Measurements from ENCODE around the gene MUTYH. TPM values are rescaled to one million over a fixed set of nuclear protein-coding genes. Genes with fewer than 3 reads are reported as not detected.

The MUTYH gene
- total and polyA plus RNA-seq, 3 experiments from 2014 or later, result 24.4 to 75.4 (median 70.1) TPM

- Histone ChIP-seq H3K4me3 (ENCODE audit: low read length) (no peak overlapping the region), H3K9me3 (ENCODE audit: low read length) (no peaks in the 10 kb centered on the region), H3K36me3 (ENCODE audit: insufficient read depth, low read length) (no peaks in the 10 kb centered on the region), H3K4me1 (ENCODE audit: insufficient read depth, low read length) (no peaks in the 10 kb centered on the region), H3K27ac (ENCODE audit: low read depth, low read length) (no peak overlapping the region), H3K27me3 (ENCODE audit: insufficient read depth, low read length, poor library complexity, severe bottlenecking) (no peaks in the 10 kb centered on the region)
- ChIA-PET CTCF (interaction anchor here (0.6 to 8.7 kb wide), 6 partner anchors 17 to 209 kb away, joined by 3 to 104 read pairs (median 3); partner anchors contain the start of gene TESK2), POLR2A (no interaction called here)
- DNase-seq, result peak; percentile 19 to 63 (median 30)
- no peak overlapping the region for H3K4me3 Mint-ChIP-seq
- peak overlapping the region in 3 of 8 donors; percentile 33 to 48 (median 43) for H3K27ac Mint-ChIP-seq
- no peaks in the 10 kb centered on the region for H3K9me3 Mint-ChIP-seq
- H3K4me1 Mint-ChIP-seq, result peaks cover 4 to 5% (median 4%) of the 10 kb centered on the region in 3 donors
- no peaks in the 10 kb centered on the region for H3K27me3 Mint-ChIP-seq
- peaks cover 0 to 2% (median 0%) of the 10 kb centered on the region in 3 donors for H3K36me3 Mint-ChIP-seq
Observed at GRCh38 chr1:45359882-45360513, 19.8 kb upstream of the MUTYH start.

DNA sequence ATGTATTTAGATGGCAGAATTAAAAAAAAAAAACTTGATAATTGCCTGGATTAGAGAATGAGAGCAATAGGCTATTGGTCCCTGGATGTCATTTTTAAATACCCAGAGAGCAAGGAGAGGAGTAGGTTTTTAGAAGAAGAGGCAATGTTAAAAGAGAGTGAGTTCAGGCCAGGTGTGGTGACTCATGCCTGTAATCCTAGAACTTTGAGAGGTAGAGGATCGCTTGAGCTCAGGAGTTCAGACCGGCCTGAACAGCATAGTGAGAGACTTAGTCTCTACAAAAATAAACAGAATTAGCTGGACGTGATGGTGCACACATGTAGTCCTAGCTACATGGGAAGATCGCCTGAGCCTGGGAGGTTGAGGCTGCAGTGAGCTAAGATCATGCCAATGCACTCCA, 15.9 kb upstream of the MUTYH start:
- Mint-ChIP-seq H3K9me3 (no peaks in the 10 kb centered on the region), H3K4me1 (peaks cover 4 to 5% (median 4%) of the 10 kb centered on the region in 3 donors), H3K4me3 (no peak overlapping the region), H3K27ac (no peak overlapping the region), H3K36me3 (peaks cover 0 to 4% (median 3%) of the 10 kb centered on the region in 3 donors), H3K27me3 (no peaks in the 10 kb centered on the region)
- no peaks in the 10 kb centered on the region for H3K4me1 ChIP-seq (ENCODE audit: insufficient read depth, low read length)
- H3K27ac ChIP-seq (ENCODE audit: low read depth, low read length), result no peak overlapping the region
- no peaks in the 10 kb centered on the region for H3K36me3 ChIP-seq (ENCODE audit: insufficient read depth, low read length)
- no peaks in the 10 kb centered on the region for H3K9me3 ChIP-seq (ENCODE audit: low read length)
- no peaks in the 10 kb centered on the region for H3K27me3 ChIP-seq (ENCODE audit: insufficient read depth, low read length, poor library complexity, severe bottlenecking)
- no peak for DNase-seq
- no peak overlapping the region for H3K4me3 ChIP-seq (ENCODE audit: low read length)
- ChIA-PET CTCF (interaction anchor here (1.5 to 8.7 kb wide), 2 partner anchors 16 to 137 kb away, joined by 3 to 104 read pairs; partner anchors contain the start of genes MUTYH, TESK2 and TOE1), POLR2A (no interaction called here)

GRCh38 chr1:45355683-45356082, 15.4 kb upstream of the MUTYH start:
- H3K27me3 Mint-ChIP-seq, result no peaks in the 10 kb centered on the region
- H3K27ac Mint-ChIP-seq, result no peak overlapping the region
- POLR2A ChIA-PET, result no interaction called here
- no peak overlapping the region for H3K4me3 ChIP-seq (ENCODE audit: low read length)
- CTCF ChIA-PET, result interaction anchor here (1.2 to 8.7 kb wide), 3 partner anchors 15 to 137 kb away, joined by 3 to 104 read pairs (median 3); partner anchors contain the start of genes MUTYH, TESK2 and TOE1
- H3K27ac ChIP-seq (ENCODE audit: low read depth, low read length), result no peak overlapping the region
- DNase-seq, result no peak
- no peaks in the 10 kb centered on the region for H3K9me3 Mint-ChIP-seq
- H3K4me1 Mint-ChIP-seq, result peaks cover 4 to 5% (median 4%) of the 10 kb centered on the region in 3 donors
- H3K4me1 ChIP-seq (ENCODE audit: insufficient read depth, low read length), result no peaks in the 10 kb centered on the region
- H3K36me3 Mint-ChIP-seq, result peaks cover 0 to 4% (median 3%) of the 10 kb centered on the region in 3 donors
- H3K9me3 ChIP-seq (ENCODE audit: low read length), result no peaks in the 10 kb centered on the region
- H3K4me3 Mint-ChIP-seq, result no peak overlapping the region
- no peaks in the 10 kb centered on the region for H3K27me3 ChIP-seq (ENCODE audit: insufficient read depth, low read length, poor library complexity, severe bottlenecking)
- H3K36me3 ChIP-seq (ENCODE audit: insufficient read depth, low read length), result no peaks in the 10 kb centered on the region

DNA sequence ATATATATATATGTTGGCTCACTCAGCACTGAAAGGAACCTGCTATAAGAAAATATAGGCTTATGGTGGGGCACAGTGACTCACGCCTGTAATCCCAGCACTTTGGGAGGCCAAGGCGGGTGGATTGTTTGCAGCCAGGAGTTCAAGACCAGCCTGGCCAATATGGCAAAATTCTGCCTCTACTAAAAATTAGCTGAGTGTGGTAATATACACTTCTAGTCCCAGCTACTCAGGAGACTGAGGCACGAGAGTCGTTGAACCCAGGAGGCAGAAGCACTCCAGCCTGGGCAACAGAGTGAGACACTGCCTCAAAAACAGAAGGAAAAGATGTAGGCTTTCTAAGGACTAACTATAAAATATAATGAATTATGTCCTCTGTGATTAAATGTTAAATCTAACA, 14.6 kb upstream of the MUTYH start:
- Histone ChIP-seq H3K36me3 (ENCODE audit: insufficient read depth, low read length) (no peaks in the 10 kb centered on the region), H3K4me3 (ENCODE audit: low read length) (no peak overlapping the region), H3K27me3 (ENCODE audit: insufficient read depth, low read length, poor library complexity, severe bottlenecking) (no peaks in the 10 kb centered on the region), H3K4me1 (ENCODE audit: insufficient read depth, low read length) (no peaks in the 10 kb centered on the region), H3K9me3 (ENCODE audit: low read length) (no peaks in the 10 kb centered on the region), H3K27ac (ENCODE audit: low read depth, low read length) (no peak overlapping the region)
- H3K36me3 Mint-ChIP-seq, result peaks cover 0 to 4% (median 3%) of the 10 kb centered on the region in 3 donors
- peaks cover under 1 to 2% (median 1%) of the 10 kb centered on the region in 3 donors for H3K4me1 Mint-ChIP-seq
- no peak for DNase-seq
- no peak overlapping the region for H3K4me3 Mint-ChIP-seq
- POLR2A ChIA-PET, result no interaction called here
- CTCF ChIA-PET, result interaction anchor here (1.2 kb wide), 1 partner anchor 138 kb away, joined by 3 read pairs; no protein-coding TSS in a partner anchor
- H3K9me3 Mint-ChIP-seq, result no peaks in the 10 kb centered on the region
- no peaks in the 10 kb centered on the region for H3K27me3 Mint-ChIP-seq
- H3K27ac Mint-ChIP-seq, result no peak overlapping the region

DNA sequence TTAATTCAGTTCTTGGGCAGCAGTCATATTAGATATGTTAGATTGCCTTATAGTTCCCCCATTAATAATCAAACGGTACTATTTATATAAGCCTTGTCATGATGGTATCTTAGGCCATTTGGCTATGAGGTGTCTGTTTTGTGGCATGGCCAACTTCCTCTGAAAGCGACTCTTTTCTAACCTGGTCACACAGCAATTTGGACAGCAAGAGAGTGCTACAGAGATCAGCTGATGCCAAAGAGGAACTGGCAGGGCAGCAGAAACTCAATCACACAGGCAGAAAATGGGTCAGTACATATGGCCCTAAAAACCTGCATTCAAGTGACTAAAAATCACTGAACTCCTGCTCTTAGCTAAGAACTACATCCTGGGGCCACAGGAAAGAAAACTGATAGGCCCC, 13.4 kb upstream of the MUTYH start:
- H3K9me3 Mint-ChIP-seq, result no peaks in the 10 kb centered on the region
- Histone ChIP-seq H3K27me3 (ENCODE audit: insufficient read depth, low read length, poor library complexity, severe bottlenecking) (no peaks in the 10 kb centered on the region), H3K27ac (ENCODE audit: low read depth, low read length) (no peak overlapping the region), H3K36me3 (ENCODE audit: insufficient read depth, low read length) (no peaks in the 10 kb centered on the region), H3K9me3 (ENCODE audit: low read length) (no peaks in the 10 kb centered on the region), H3K4me1 (ENCODE audit: insufficient read depth, low read length) (no peaks in the 10 kb centered on the region), H3K4me3 (ENCODE audit: low read length) (no peak overlapping the region)
- DNase-seq, result no peak
- no peak overlapping the region for H3K27ac Mint-ChIP-seq
- peaks cover 0 to 4% (median 3%) of the 10 kb centered on the region in 3 donors for H3K36me3 Mint-ChIP-seq
- ChIA-PET CTCF (no interaction called here), POLR2A (no interaction called here)
- no peaks in the 10 kb centered on the region for H3K27me3 Mint-ChIP-seq
- H3K4me1 Mint-ChIP-seq, result no peaks in the 10 kb centered on the region
- no peak overlapping the region for H3K4me3 Mint-ChIP-seq

- no peaks in the 10 kb centered on the region for H3K4me1 ChIP-seq (ENCODE audit: insufficient read depth, low read length)
- H3K27me3 Mint-ChIP-seq, result no peaks in the 10 kb centered on the region
- POLR2A ChIA-PET, result no interaction called here
Observed at GRCh38 chr1:45351508-45351907, 11.3 kb upstream of the MUTYH start.

DNA sequence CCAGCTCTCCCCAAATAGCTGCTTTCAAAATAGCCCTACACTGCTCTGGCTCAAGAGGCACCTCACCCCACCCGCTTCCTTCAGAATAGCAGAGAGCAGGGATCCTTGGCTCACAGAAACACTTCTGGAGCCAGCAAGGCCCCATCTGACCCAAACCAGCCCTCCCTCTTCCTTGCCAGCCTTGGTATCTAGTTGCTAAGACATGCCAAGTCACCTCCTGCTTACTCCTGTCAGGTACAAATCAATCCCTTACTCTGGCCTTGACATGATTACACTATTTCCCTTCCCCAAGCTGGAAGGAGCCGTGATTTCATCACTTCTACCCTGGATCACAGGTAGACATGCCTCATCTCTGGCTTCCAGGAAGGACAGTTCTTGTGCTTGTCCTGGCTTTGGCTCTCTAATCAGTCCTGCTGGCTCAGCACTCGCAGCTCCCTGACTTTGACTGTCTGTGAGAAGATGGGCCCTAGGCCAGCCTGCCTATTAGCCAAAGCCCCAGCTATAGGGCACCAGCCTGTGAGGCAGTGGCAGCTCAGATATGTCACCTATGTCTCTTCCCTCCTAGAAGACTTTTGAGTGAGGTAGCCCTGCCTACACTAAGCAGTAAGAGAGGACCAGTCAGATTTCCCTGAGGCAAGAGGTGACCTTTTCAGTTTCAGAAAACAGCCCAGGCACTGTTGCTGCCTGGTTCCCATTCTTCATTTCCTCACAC, 8.9 kb upstream of the MUTYH start:
- Mint-ChIP-seq H3K36me3 (peaks cover 0 to 29% (median 1%) of the 10 kb centered on the region in 3 donors), H3K9me3 (no peaks in the 10 kb centered on the region), H3K27ac (peak overlapping the region in 4 of 8 donors; percentile 41 to 51 (median 44)), H3K4me1 (peaks cover 0 to 3% (median 0%) of the 10 kb centered on the region in 3 donors), H3K4me3 (no peak overlapping the region), H3K27me3 (no peaks in the 10 kb centered on the region)
- no peaks in the 10 kb centered on the region for H3K27me3 ChIP-seq (ENCODE audit: insufficient read depth, low read length, poor library complexity, severe bottlenecking)
- POLR2A ChIA-PET, result no interaction called here
- no peaks in the 10 kb centered on the region for H3K4me1 ChIP-seq (ENCODE audit: insufficient read depth, low read length)
- CTCF ChIA-PET, result interaction anchor here (1.3 kb wide), 1 partner anchor 145 kb away, joined by 4 read pairs; no protein-coding TSS in a partner anchor
- no peaks in the 10 kb centered on the region for H3K9me3 ChIP-seq (ENCODE audit: low read length)
- H3K4me3 ChIP-seq (ENCODE audit: low read length), result no peak overlapping the region
- DNase-seq, result no peak
- H3K27ac ChIP-seq (ENCODE audit: low read depth, low read length), result no peak overlapping the region
- peaks cover 2% of the 10 kb centered on the region for H3K36me3 ChIP-seq (ENCODE audit: insufficient read depth, low read length)

More at GRCh38 chr1:45351508-45351907, 11.3 kb upstream of the MUTYH start:
- no peaks in the 10 kb centered on the region for H3K4me1 Mint-ChIP-seq
- CTCF ChIA-PET, result no interaction called here
- Histone ChIP-seq H3K4me3 (ENCODE audit: low read length) (no peak overlapping the region), H3K9me3 (ENCODE audit: low read length) (no peaks in the 10 kb centered on the region), H3K36me3 (ENCODE audit: insufficient read depth, low read length) (no peaks in the 10 kb centered on the region), H3K27ac (ENCODE audit: low read depth, low read length) (no peak overlapping the region), H3K27me3 (ENCODE audit: insufficient read depth, low read length, poor library complexity, severe bottlenecking) (no peaks in the 10 kb centered on the region)
- no peak overlapping the region for H3K4me3 Mint-ChIP-seq
- no peak for DNase-seq
- peaks cover 0 to 8% (median 1%) of the 10 kb centered on the region in 3 donors for H3K36me3 Mint-ChIP-seq
- no peaks in the 10 kb centered on the region for H3K9me3 Mint-ChIP-seq
- no peak overlapping the region for H3K27ac Mint-ChIP-seq

DNA sequence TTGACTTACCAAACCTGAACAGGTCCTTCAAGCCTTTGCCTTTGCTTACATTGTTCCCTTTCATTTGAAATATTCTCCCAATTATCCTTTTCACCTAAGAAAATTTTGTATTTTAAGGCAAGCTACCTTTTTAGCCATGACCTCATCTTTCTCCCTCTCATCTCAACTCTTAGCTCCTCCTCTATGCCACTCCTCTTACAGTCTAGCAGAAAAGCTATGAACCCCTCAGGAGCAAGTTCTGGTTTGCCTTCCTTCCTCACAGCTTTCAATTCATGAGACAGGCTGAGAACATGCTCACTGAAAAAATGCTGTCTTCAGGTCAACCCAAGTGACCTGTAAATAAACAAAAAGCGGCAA, 8.3 kb upstream of the MUTYH start:
- no peak for DNase-seq
- H3K9me3 Mint-ChIP-seq, result no peaks in the 10 kb centered on the region
- peak overlapping the region in 1 of 8 donors; percentile 45 for H3K27ac Mint-ChIP-seq
- H3K4me1 Mint-ChIP-seq, result peaks cover 0 to 5% (median 0%) of the 10 kb centered on the region in 3 donors
- H3K4me3 Mint-ChIP-seq, result no peak overlapping the region
- Histone ChIP-seq H3K27me3 (ENCODE audit: insufficient read depth, low read length, poor library complexity, severe bottlenecking) (no peaks in the 10 kb centered on the region), H3K36me3 (ENCODE audit: insufficient read depth, low read length) (peaks cover 8% of the 10 kb centered on the region), H3K4me3 (ENCODE audit: low read length) (no peak overlapping the region), H3K4me1 (ENCODE audit: insufficient read depth, low read length) (no peaks in the 10 kb centered on the region), H3K27ac (ENCODE audit: low read depth, low read length) (no peak overlapping the region), H3K9me3 (ENCODE audit: low read length) (no peaks in the 10 kb centered on the region)
- H3K27me3 Mint-ChIP-seq, result no peaks in the 10 kb centered on the region
- ChIA-PET POLR2A (no interaction called here), CTCF (interaction anchor here (0.7 to 1.6 kb wide), 3 partner anchors 10 to 146 kb away, joined by 4 to 6 read pairs (median 6); no protein-coding TSS in a partner anchor)
- peaks cover 0 to 35% (median 1%) of the 10 kb centered on the region in 3 donors for H3K36me3 Mint-ChIP-seq
